Measurements from ENCODE around the gene CCM2.

DNA sequence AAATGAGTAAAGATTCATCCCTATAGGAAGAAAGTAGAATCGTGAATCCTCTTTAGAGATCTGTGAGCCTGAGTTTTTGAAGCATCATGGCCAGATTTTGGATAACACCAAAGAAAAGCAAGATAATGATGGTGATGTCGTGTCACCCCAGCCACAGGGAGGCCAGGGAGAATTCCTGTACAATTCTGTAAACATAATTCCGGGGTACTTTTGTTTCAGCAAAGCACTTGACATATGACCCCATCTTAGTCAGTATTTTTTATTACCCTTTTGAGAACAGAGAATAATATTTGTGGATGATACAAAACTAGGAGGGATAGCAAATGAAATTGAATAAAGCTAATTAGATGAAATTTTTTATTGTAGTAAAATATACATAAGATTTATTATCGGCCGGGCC lies 55.0 kb downstream of the CCM2 start:
- TF ChIP-seq, protein P1, sequence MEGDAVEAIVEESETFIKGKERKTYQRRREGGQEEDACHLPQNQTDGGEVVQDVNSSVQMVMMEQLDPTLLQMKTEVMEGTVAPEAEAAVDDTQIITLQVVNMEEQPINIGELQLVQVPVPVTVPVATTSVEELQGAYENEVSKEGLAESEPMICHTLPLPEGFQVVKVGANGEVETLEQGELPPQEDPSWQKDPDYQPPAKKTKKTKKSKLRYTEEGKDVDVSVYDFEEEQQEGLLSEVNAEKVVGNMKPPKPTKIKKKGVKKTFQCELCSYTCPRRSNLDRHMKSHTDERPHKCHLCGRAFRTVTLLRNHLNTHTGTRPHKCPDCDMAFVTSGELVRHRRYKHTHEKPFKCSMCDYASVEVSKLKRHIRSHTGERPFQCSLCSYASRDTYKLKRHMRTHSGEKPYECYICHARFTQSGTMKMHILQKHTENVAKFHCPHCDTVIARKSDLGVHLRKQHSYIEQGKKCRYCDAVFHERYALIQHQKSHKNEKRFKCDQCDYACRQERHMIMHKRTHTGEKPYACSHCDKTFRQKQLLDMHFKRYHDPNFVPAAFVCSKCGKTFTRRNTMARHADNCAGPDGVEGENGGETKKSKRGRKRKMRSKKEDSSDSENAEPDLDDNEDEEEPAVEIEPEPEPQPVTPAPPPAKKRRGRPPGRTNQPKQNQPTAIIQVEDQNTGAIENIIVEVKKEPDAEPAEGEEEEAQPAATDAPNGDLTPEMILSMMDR (conservative IDR thresholded peaks at IDR 0.05; ENCODE audit: low read length) = no peak
- no peak for TF ChIP-seq EZH2phosphoT487 (IDR thresholded peaks at IDR 0.05; ENCODE audit: borderline replicate concordance, low read depth, low read length)
